B cell (primary cell): Measurements from ENCODE around the gene CCN5.

Source experiments
- EZH2 ChIP-seq: IDR thresholded peaks from 2 replicates; pipeline ENCODE4 v1.6.1; 2012; ENCODE audit warnings: borderline replicate concordance, low read depth, mild to moderate bottlenecking, moderate library complexity, low read length; ENCODE audit not compliant: insufficient read depth, poor library complexity, severe bottlenecking
- TF ChIP-seq, protein P1 (sequence below): fragments of 200-600 bp; IDR thresholded peaks from one replicate; pipeline ENCODE4 v1.8.0; 2022; ENCODE audit warnings: antibody characterized with exemption, mild to moderate bottlenecking

DNA sequence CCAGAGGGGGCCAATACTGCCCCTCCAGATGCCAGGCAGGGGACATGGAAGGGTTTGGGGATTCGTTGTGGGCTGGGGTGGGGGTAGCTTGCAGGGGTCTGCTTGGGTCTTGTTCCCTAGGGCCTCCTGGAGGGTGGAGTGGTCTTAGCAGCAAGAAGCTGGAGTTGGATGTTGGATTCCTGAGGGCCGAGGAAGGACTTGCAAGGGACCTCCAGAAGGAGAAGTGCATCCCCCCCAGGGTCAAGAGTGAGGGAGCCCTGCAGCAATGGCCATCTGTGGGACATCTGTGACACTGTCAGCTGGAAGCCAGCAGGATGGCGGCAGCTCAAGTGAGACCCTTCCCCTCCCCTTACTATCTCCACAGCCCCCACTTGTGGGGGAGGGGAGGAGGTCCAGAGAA, 25.4 kb upstream of the CCN5 start:
- TF ChIP-seq, protein P1, sequence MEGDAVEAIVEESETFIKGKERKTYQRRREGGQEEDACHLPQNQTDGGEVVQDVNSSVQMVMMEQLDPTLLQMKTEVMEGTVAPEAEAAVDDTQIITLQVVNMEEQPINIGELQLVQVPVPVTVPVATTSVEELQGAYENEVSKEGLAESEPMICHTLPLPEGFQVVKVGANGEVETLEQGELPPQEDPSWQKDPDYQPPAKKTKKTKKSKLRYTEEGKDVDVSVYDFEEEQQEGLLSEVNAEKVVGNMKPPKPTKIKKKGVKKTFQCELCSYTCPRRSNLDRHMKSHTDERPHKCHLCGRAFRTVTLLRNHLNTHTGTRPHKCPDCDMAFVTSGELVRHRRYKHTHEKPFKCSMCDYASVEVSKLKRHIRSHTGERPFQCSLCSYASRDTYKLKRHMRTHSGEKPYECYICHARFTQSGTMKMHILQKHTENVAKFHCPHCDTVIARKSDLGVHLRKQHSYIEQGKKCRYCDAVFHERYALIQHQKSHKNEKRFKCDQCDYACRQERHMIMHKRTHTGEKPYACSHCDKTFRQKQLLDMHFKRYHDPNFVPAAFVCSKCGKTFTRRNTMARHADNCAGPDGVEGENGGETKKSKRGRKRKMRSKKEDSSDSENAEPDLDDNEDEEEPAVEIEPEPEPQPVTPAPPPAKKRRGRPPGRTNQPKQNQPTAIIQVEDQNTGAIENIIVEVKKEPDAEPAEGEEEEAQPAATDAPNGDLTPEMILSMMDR = no peak
- TF ChIP-seq EZH2 = no peak
